AG10803 (cell line): Measurements from ENCODE around the gene TIGD4.

Experiments used
- DNase-seq: peaks from one replicate; pipeline ENCODE4 v3.0.0; 2010; ENCODE audit warnings: low read depth
- H3K4me3 ChIP-seq: 2 replicates; pipeline ENCODE4 v1.5.1; 2011; ENCODE audit warnings: mild to moderate bottlenecking, low read length, control low read depth
- TF ChIP-seq, protein P1 (sequence below): conservative IDR thresholded peaks from 2 replicates; pipeline ENCODE4 v1.5.1; 2011; ENCODE audit warnings: mild to moderate bottlenecking, low read length, control low read depth, inconsistent platforms

The TIGD4 gene

DNA sequence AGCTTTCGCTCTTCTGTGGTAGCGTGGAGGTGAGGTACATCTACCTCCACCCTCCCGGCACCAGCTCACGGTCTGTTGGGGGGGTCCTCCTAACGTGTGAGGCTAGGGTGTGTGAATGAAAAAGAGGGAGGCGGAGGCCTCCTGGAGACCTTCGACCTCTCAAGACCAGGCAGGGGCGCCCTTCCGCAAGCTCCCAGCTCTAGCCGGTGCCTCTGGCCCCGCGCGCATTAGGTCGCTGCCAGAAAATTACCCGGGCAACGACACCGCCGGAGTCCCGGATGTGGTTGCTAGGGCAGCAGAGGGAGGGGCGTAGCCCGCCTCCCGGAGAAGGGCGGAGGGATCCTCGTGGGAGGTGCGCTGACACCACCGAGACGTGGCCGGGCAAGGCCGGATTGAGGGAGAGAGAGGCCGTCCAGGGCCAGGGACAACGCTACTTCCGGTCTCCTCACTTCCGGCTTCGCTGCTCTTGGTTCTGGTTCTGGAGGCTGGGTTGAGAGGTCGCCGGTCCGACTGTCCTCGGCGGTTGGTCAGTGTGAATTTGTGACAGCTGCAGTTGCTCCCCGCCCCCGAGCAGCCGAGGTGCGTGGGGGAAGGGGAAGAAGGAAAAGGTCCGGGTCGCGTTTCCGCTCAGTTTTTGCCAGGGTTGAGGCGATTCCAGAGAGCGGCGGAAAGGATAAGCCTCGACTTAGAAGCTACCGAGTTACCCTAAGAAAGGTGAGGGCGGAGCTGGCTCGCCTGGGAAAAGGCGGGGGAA is at the start of gene TIGD4, which contains the start of gene ARFIP1:
TSS of gene TIGD4 (minus strand) at position 218 of the 754 bp plus-strand sequence. CDS start 8,726 bp downstream, outside the sequence.
TSS of gene ARFIP1 (plus strand) at position 442 of the 754 bp plus-strand sequence. CDS start 49,680 bp downstream, outside the sequence.
- peak; percentile 96 for DNase-seq
- TF ChIP-seq, protein P1, sequence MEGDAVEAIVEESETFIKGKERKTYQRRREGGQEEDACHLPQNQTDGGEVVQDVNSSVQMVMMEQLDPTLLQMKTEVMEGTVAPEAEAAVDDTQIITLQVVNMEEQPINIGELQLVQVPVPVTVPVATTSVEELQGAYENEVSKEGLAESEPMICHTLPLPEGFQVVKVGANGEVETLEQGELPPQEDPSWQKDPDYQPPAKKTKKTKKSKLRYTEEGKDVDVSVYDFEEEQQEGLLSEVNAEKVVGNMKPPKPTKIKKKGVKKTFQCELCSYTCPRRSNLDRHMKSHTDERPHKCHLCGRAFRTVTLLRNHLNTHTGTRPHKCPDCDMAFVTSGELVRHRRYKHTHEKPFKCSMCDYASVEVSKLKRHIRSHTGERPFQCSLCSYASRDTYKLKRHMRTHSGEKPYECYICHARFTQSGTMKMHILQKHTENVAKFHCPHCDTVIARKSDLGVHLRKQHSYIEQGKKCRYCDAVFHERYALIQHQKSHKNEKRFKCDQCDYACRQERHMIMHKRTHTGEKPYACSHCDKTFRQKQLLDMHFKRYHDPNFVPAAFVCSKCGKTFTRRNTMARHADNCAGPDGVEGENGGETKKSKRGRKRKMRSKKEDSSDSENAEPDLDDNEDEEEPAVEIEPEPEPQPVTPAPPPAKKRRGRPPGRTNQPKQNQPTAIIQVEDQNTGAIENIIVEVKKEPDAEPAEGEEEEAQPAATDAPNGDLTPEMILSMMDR: 0 out of 2 replicates have a peak, but pooled peaks have one; percentile 24
- H3K4me3 ChIP-seq: peak within 1 kb of the TSS; percentile 95

DNA sequence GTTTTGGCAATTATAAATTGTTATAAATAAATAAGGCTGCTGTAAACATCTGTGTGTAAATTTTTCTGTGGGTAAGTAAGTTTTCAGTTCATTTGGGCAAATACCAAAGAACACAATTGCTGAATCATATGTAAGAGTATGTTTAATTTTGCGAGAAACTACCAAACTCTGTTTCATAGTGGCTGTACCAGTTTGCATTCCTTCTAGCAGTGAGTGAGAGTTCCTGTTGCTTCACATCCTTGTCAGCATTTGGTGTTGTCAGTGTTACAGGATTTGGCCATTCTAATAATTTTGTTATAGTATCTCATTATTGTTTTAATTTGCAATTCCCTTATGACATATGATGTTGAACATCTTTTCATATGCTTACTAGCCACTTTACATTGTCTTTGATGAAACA is 48.6 kb upstream of the TIGD4 start:
- TF ChIP-seq, protein P1: no peak
- DNase-seq: peak; percentile 11
- no peak overlapping the region for H3K4me3 ChIP-seq

DNA sequence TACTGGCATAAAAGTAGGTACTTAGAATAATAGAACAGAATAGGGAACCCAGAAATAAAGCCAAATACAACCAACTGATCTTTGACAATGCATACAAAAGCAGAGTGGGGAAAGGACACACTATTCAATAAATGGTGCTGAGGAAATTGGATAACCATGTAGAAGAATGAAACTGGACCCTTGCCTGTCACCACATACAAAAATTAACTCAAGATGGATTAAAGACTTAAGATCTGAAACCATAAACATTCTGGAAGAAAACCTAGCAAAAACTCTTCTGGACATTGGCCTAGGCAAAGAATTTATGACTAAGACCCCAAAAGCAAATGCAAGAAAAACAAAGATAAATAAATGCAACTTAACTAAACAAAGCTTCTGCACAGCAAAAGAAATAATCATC is 45.8 kb upstream of the TIGD4 start:
- TF ChIP-seq, protein P1: no peak
- no peak for DNase-seq
- H3K4me3 ChIP-seq: no peak overlapping the region

DNA sequence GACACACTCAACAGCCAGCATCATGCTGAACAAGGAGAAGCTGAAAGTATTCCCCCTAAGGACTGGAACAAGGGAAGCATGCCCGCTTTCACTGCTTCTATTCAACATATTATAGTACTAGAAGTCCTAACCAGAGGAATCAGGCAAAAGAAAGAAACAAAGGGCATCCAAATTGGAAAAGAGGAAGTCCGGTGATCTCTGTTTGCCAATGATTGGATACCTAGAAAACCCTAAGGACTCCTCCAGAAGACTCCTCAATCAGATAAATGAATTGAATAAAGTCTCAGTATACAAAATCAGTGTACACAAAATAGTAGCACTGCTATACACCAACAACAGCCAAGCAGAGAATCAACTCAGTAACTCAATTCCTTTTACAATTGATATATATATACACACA is 45.0 kb upstream of the TIGD4 start:
- no peak overlapping the region for H3K4me3 ChIP-seq
- no peak for DNase-seq
- TF ChIP-seq, protein P1: no peak

DNA sequence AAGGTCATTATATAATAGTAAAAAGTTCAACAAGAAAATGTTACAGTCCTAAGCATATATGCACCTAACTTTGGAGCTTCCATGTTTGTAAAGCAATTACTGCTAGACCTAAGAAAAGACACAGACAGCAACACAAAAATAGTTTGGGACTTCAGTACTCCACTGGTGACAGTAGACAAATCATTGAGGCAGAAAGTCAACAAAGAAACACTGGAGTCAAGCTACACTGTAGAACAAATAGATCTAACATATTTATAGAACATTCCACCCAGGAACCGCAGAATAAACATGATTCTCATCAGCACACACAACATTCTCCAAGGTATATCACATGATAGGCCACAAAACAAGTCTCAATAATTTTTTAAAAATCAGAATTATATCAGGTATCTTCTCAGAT is 42.8 kb upstream of the TIGD4 start:
- TF ChIP-seq, protein P1: no peak
- no peak for DNase-seq
- no peak overlapping the region for H3K4me3 ChIP-seq

DNA sequence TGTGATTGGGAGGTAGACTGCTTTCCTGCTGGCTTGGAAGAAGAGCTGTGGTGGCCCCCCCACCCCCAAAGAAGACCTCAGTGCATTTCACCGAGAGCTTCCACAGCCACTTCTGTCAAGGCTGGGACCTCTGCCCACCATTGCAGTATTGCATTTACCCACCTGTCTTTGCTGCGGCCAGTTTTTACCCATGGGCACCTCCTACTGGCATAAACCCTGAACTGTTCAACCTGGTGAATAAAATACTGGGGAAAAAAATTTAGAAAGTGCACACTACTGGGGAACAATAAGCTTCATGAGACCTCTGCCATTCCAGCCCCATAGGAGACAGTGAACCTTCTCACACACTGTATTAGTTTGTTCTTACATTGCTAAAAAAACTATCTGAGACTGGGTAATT is 40.5 kb upstream of the TIGD4 start:
- TF ChIP-seq, protein P1: no peak
- no peak overlapping the region for H3K4me3 ChIP-seq
- DNase-seq: no peak

DNA sequence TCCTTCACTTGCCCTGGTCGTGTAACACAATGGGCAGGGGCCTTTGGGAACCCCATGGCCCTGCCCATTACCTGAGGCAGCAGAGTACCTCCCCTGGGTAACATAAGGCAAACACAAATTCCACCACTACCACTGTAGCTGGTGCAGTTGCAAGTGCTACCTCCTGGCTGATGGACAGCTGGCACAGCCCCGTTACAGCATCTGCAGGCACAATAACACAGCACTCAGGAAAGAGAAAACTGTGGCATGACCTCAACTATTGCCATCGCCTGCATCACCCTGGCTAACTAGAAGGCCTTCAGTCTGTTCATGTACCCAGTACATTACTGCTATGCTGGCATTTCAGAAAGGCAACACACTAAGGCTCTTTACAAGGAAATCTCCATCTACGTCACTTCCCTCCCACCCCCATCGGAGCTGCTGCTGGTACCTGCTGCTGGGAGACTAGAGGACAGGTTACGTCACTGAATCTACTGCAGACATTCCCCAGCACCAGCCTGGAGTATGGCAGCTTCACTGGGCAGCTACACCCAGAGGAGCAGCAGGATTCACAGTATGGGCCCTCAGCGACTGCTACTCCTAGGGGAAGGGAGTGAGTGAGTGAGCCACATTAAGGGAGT is 39.6 kb upstream of the TIGD4 start:
- no peak overlapping the region for H3K4me3 ChIP-seq
- DNase-seq: no peak
- TF ChIP-seq, protein P1: no peak
